ENCODE results near the gene ZC3H6. TPM values are rescaled to one million over a fixed set of nuclear protein-coding genes. Genes with fewer than 3 reads are reported as not detected.

ZC3H6 gene
- total and polyA plus RNA-seq, 2 of the 13 experiments (the other 11 are each of a cell fraction or from before 2014, with no cell fraction given), result 0.71 to 0.93 TPM

- TF ChIP-seq TFDP2 (CRISPR knock-in tag; IDR thresholded peaks at IDR 0.05) (peak; percentile 96), PAXIP1 (CRISPR knock-in tag; conservative IDR thresholded peaks at IDR 0.05) (peak; percentile 70), ZNF619 (CRISPR knock-in tag; IDR thresholded peaks at IDR 0.05) (peak; percentile 99), MBD4 (IDR thresholded peaks at IDR 0.05; ENCODE audit: borderline replicate concordance, low read length) (no peak), ZBTB39 (CRISPR knock-in tag; IDR thresholded peaks at IDR 0.05) (0 out of 2 replicates have a peak, but pooled peaks have one; percentile 83), DBP (CRISPR knock-in tag; IDR thresholded peaks at IDR 0.05; ENCODE audit: not compliant biosample characterization) (peak; percentile 69), ATF3 (CRISPR knock-in tag; IDR thresholded peaks at IDR 0.05) (peak; percentile 75), ZNF572 (CRISPR knock-in tag; IDR thresholded peaks at IDR 0.05) (peak; percentile 99), RFXAP (CRISPR knock-in tag; IDR thresholded peaks at IDR 0.05; ENCODE audit: borderline replicate concordance) (peak; percentile 87; the same call in 1 of the 2 replicates), GABPB1 (CRISPR knock-in tag; IDR thresholded peaks at IDR 0.05) (peak; percentile 93), HINFP (CRISPR knock-in tag; IDR thresholded peaks at IDR 0.05; ENCODE audit: low read depth) (peak; percentile 91), U2AF1 (optimal IDR thresholded peaks at IDR 0.05; ENCODE audit: low read depth, low read length) (peak; percentile 99), NR2C2 (CRISPR knock-in tag; IDR thresholded peaks at IDR 0.05; ENCODE audit: borderline replicate concordance) (peak; percentile 91), ZNF563 (CRISPR knock-in tag; IDR thresholded peaks at IDR 0.05) (peak; percentile 94), SETDB1 (CRISPR knock-in tag; IDR thresholded peaks at IDR 0.05; ENCODE audit: borderline replicate concordance) (no peak)
Observed at GRCh38 chr2:112275311-112275886, at the start of gene ZC3H6 (continued).
